CD4-positive, CD25-positive, alpha-beta regulatory T cell (primary cell): Measurements from ENCODE around the gene NACA2. TPM values are rescaled to one million over a fixed set of nuclear protein-coding genes. Genes with fewer than 3 reads are reported as not detected.
"Not testable (repeated sequence)": the region's sequence is repeated elsewhere in the genome, so short reads cannot be mapped to it uniquely, and the experiment has no call there.

Experiments
- ATAC-seq, 2 donors: fragments of 150-1000 bp; cut with Tn5 transposase; one replicate each; pipeline ENCODE4 v1.10.0; 2021; ENCODE audit warnings: low read depth in 2 of 2, moderate number of reproducible peaks in 2 of 2, moderate library complexity in 1 of 2
- DNase-seq, 3 donors: peaks; one replicate each; pipeline versions ENCODE4 v3.0.0 to v3.0.0-alpha.2; 2012 to 2022; ENCODE audit warnings: mixed read lengths in 1 of 3
- H3K27ac ChIP-seq: one replicate; pipeline ENCODE4 v1.7.0; 2013; ENCODE audit warnings: mild to moderate bottlenecking, low read length; ENCODE audit not compliant: insufficient read depth, poor library complexity, severe bottlenecking
- H3K27me3 ChIP-seq: one replicate; pipeline ENCODE4 v1.7.0; 2013; ENCODE audit warnings: low read length; ENCODE audit not compliant: control insufficient read depth, insufficient read depth
- H3K36me3 ChIP-seq: one replicate; pipeline ENCODE4 v1.7.0; 2013; ENCODE audit warnings: mild to moderate bottlenecking, low read length, moderate library complexity; ENCODE audit not compliant: control insufficient read depth, insufficient read depth
- H3K4me1 ChIP-seq: 2 replicates; pipeline ENCODE4 v1.7.0; 2013; ENCODE audit warnings: mild to moderate bottlenecking, low read length; ENCODE audit not compliant: insufficient read depth, control insufficient read depth, poor library complexity, severe bottlenecking
- H3K4me3 ChIP-seq: one replicate; pipeline ENCODE4 v1.7.0; 2013; ENCODE audit warnings: low read depth, mild to moderate bottlenecking, low read length, moderate library complexity
- H3K9me3 ChIP-seq, 2 experiments: 1 replicate in 1 of 2; 2 replicates in 1 of 2; pipeline ENCODE4 v1.7.0; 2013; ENCODE audit warnings: low read length in 2 of 2, mild to moderate bottlenecking in 1 of 2, moderate library complexity in 1 of 2; ENCODE audit not compliant: control insufficient read depth in 2 of 2
- H3K27ac Mint-ChIP-seq, 3 donors: one replicate each; pipeline ENCODE4 v1.8.0; 2020 to 2022; ENCODE audit warnings: mild to moderate bottlenecking in 3 of 3, mixed read lengths in 3 of 3, moderate library complexity in 2 of 3
- H3K27me3 Mint-ChIP-seq: one replicate; pipeline ENCODE4 v1.8.0; 2022; ENCODE audit warnings: mild to moderate bottlenecking, mixed read lengths
- H3K36me3 Mint-ChIP-seq: one replicate; pipeline ENCODE4 v1.8.0; 2020; ENCODE audit warnings: mixed read lengths
- H3K4me1 Mint-ChIP-seq, 4 donors: one replicate each; pipeline ENCODE4 v1.8.0; 2020 to 2022; ENCODE audit warnings: mixed read lengths in 4 of 4, mild to moderate bottlenecking in 1 of 4
- H3K4me3 Mint-ChIP-seq, 4 donors: one replicate each; pipeline ENCODE4 v1.8.0; 2020 to 2022; ENCODE audit warnings: mild to moderate bottlenecking in 4 of 4, mixed read lengths in 4 of 4, moderate library complexity in 3 of 4
- H3K9me3 Mint-ChIP-seq, 7 donors: one replicate each; pipeline ENCODE4 v1.8.0; 2020 to 2022; ENCODE audit warnings: mixed read lengths in 7 of 7, mild to moderate bottlenecking in 3 of 7, moderate library complexity in 2 of 7
- polyA plus RNA-seq, 4 donors: library from polyadenylated mRNA; unstranded; fragments of 300-500 nt; fragmentation: Illumina TruSeq; gene quantifications; one replicate each; pipeline ENCODE4 v1.2.3, GENCODE V29; 2021
- total RNA-seq: library from RNA; stranded (reverse); gene quantifications from one replicate; pipeline ENCODE4 v1.2.3, GENCODE V29; 2022

NACA2 gene
- total and polyA plus RNA-seq, 5 donors from 2014 or later, result not detected

GRCh38 chr17:61575983-61576382, 15.0 kb downstream of the NACA2 start:
- no peaks in the 10 kb centered on the region for H3K36me3 Mint-ChIP-seq
- Histone ChIP-seq H3K9me3 (no peaks in the 10 kb centered on the region), H3K27ac (no peak overlapping the region), H3K36me3 (no peaks in the 10 kb centered on the region), H3K27me3 (peaks cover 26% of the 10 kb centered on the region), H3K4me3 (no peak overlapping the region), H3K4me1 (no peaks in the 10 kb centered on the region)
- peaks cover 29% of the 10 kb centered on the region for H3K27me3 Mint-ChIP-seq
- no peak overlapping the region for H3K27ac Mint-ChIP-seq
- H3K4me1 Mint-ChIP-seq, result no peaks in the 10 kb centered on the region
- H3K9me3 Mint-ChIP-seq, result peaks cover 0 to 5% (median 0%) of the 10 kb centered on the region in 7 donors
- ATAC-seq (no peak), DNase-seq (no peak)
- H3K4me3 Mint-ChIP-seq, result no peak overlapping the region

GRCh38 chr17:61575352-61575975, 15.6 kb downstream of the NACA2 start:
- Histone ChIP-seq H3K4me1 (no peaks in the 10 kb centered on the region), H3K4me3 (no peak overlapping the region), H3K36me3 (no peaks in the 10 kb centered on the region), H3K9me3 (no peaks in the 10 kb centered on the region), H3K27me3 (peaks cover 24% of the 10 kb centered on the region), H3K27ac (no peak overlapping the region)
- H3K27me3 Mint-ChIP-seq, result peaks cover 24% of the 10 kb centered on the region
- no peak overlapping the region for H3K27ac Mint-ChIP-seq
- no peaks in the 10 kb centered on the region for H3K4me1 Mint-ChIP-seq
- DNase-seq (no peak), ATAC-seq (no peak)
- H3K9me3 Mint-ChIP-seq, result peaks cover 0 to 5% (median 0%) of the 10 kb centered on the region in 7 donors
- no peak overlapping the region for H3K4me3 Mint-ChIP-seq
- H3K36me3 Mint-ChIP-seq, result no peaks in the 10 kb centered on the region

- Mint-ChIP-seq H3K27ac (no peak overlapping the region), H3K9me3 (peaks cover 0 to 5% (median 0%) of the 10 kb centered on the region in 7 donors), H3K4me3 (no peak overlapping the region), H3K4me1 (no peaks in the 10 kb centered on the region), H3K36me3 (no peaks in the 10 kb centered on the region), H3K27me3 (peaks cover 17% of the 10 kb centered on the region)
- ATAC-seq (no peak), DNase-seq (no peak)
- Histone ChIP-seq H3K4me1 (no peaks in the 10 kb centered on the region), H3K9me3 (no peaks in the 10 kb centered on the region), H3K27ac (no peak overlapping the region), H3K36me3 (no peaks in the 10 kb centered on the region), H3K27me3 (peaks cover 18% of the 10 kb centered on the region), H3K4me3 (no peak overlapping the region)
Measured at GRCh38 chr17:61574542-61575351, 16.3 kb downstream of the NACA2 start.

DNA sequence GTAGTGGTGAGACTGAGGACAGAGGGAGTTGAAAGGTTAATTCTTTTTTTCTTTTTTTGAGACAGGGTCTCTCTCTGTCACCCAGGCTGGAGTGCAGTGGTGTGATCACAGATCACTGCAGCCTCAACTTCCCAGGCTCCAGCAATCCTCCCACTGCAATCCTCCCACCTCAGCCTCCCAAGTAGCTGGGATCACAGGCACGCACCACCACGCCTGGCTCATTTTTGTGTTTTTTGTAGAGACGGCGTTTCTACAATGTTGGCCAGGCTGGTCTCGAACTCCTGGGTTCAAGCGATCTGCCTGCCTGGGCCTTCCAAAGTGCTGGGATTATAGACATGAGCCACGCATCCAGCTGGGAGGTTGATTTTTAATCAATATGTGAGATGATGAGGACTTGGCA, 18.5 kb downstream of the NACA2 start:
- not testable (repeated sequence) for H3K36me3 ChIP-seq, H3K36me3 Mint-ChIP-seq, ATAC-seq, H3K9me3 ChIP-seq, H3K4me1 ChIP-seq, H3K9me3 Mint-ChIP-seq, H3K4me1 Mint-ChIP-seq, H3K27ac ChIP-seq, DNase-seq, H3K4me3 ChIP-seq, H3K27ac Mint-ChIP-seq, H3K4me3 Mint-ChIP-seq
- peaks cover 13% of the 10 kb centered on the region for H3K27me3 ChIP-seq
- peaks cover 21% of the 10 kb centered on the region for H3K27me3 Mint-ChIP-seq

DNA sequence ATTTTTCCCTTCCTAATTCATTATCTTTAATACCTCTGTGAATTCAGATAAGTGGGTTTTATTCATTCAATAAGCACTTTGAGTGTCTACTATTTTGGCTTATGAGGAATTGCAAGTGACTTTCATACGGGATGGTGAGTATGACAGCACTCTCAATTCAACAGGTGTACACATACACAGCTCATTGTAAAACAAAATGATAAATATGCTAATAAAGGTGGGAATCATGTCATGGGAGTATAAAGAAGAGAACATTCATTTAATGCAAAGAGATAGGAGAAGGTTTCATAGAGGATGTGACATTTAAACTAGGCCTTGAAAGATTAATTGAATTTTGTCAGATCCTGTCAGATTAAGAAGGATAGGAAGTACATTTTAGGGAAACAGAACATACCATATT, 19.4 kb downstream of the NACA2 start:
- H3K27ac Mint-ChIP-seq, result no peak overlapping the region
- no peaks in the 10 kb centered on the region for H3K36me3 Mint-ChIP-seq
- no peak for DNase-seq
- H3K27ac ChIP-seq, result no peak overlapping the region
- no peaks in the 10 kb centered on the region for H3K9me3 ChIP-seq
- peaks cover 19% of the 10 kb centered on the region for H3K27me3 Mint-ChIP-seq
- no peak for ATAC-seq
- no peaks in the 10 kb centered on the region for H3K36me3 ChIP-seq
- peaks cover 0 to 3% (median 0%) of the 10 kb centered on the region in 4 donors for H3K4me1 Mint-ChIP-seq
- no peak overlapping the region for H3K4me3 Mint-ChIP-seq
- no peak overlapping the region for H3K4me3 ChIP-seq
- H3K9me3 Mint-ChIP-seq, result peaks cover 0 to 5% (median 0%) of the 10 kb centered on the region in 7 donors
- peaks cover 13% of the 10 kb centered on the region for H3K27me3 ChIP-seq
- H3K4me1 ChIP-seq, result no peaks in the 10 kb centered on the region

DNA sequence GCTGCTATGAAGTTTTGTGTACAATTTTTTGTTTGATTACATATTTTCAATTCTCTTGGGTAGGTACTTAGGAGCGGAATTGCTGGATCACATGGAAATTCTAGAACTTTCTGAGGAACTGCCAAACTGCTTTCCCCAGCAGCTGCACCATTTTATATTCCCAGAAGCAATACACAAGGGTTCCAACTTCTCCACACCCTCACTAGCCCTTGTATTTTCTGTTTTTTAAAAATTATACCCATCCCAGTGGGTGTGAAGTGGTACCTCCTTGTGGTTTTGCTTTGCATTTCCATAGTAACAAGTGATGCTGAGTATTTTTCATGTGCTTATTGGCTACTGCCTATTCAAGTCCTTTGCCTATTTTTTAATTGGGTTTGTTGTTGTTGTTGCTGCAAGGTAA, 20.9 kb downstream of the NACA2 start:
- Mint-ChIP-seq H3K27me3 (peaks cover 16% of the 10 kb centered on the region), H3K36me3 (no peaks in the 10 kb centered on the region), H3K4me1 (peaks cover 0 to 3% (median 0%) of the 10 kb centered on the region in 4 donors), H3K27ac (no peak overlapping the region), H3K4me3 (no peak overlapping the region), H3K9me3 (peaks cover 0 to 5% (median 0%) of the 10 kb centered on the region in 7 donors)
- H3K36me3 ChIP-seq, result no peaks in the 10 kb centered on the region
- no peaks in the 10 kb centered on the region for H3K9me3 ChIP-seq
- H3K27ac ChIP-seq, result no peak overlapping the region
- no peak overlapping the region for H3K4me3 ChIP-seq
- ATAC-seq (no peak), DNase-seq (peak in 1 of 3 donors; percentile 18)
- H3K4me1 ChIP-seq, result no peaks in the 10 kb centered on the region
- peaks cover 6% of the 10 kb centered on the region for H3K27me3 ChIP-seq

- H3K4me3 ChIP-seq, H3K27me3 ChIP-seq, H3K4me1 Mint-ChIP-seq, H3K4me1 ChIP-seq, DNase-seq, H3K27ac ChIP-seq, H3K4me3 Mint-ChIP-seq, H3K36me3 ChIP-seq, H3K27ac Mint-ChIP-seq, H3K9me3 Mint-ChIP-seq, H3K9me3 ChIP-seq, H3K36me3 Mint-ChIP-seq, ATAC-seq: not testable (repeated sequence)
- H3K27me3 Mint-ChIP-seq, result peaks cover 21% of the 10 kb centered on the region
Measured at GRCh38 chr17:61569525-61569924, 21.5 kb downstream of the NACA2 start.
